Stimulated activated CD4-positive, alpha-beta T cell treated with anti-CD3 and anti-CD28 coated beads, Interleukin-1b, Interleukin-23, amount 100 ng/mL, for 4 hours (primary cell): Measurements from ENCODE around the gene BZW1.

Source experiments
- DNase-seq, 2 donors: peaks; one replicate each; pipeline ENCODE4 v3.0.0-alpha.2; 2020; ENCODE audit warnings: low read depth in 2 of 2

Gene BZW1

DNA sequence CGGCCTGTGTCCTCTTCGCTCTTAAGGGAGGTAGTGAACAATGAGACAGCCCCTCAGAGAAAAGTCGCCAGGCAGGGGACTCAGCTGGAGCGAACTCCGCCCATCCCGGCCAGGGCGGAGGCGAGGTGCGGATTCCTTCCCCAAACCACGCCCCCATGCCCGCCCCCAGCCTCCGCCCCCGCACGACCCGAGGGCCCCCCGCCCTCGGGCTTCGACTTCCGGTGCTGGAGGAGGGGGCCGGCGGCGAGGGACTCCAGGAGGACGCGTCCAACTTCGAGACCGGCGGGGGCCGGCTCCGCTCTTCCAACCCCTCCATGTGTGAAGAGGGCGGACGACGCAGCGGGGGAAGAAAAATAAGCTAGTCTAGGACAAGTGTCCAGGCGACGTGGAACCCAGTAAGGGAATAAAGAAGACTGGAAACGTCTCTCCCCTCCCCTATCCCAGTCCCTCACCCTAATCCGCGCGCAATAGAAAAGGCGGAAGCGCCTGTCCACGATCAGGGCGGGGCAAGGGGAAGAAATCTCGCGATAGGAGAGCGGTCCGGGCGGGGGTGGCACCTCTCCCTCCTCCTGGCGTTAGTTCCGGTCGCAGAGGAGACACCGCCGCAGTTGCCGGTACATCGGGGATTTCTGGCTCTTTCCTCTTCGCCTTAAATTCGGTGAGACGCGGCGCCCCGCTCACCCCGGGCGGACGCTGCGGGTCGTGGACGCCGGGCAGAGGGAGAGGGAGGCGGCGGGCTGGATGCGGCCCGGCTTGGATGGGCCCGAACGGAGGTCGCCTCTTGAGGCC is at the start of gene BZW1:
Gene BZW1, plus strand, starts transcription at position 578 of the 789 bp plus-strand sequence. CDS start 1,308 bp downstream, outside the sequence.
- peak; percentile 93 to 96 for DNase-seq

DNA sequence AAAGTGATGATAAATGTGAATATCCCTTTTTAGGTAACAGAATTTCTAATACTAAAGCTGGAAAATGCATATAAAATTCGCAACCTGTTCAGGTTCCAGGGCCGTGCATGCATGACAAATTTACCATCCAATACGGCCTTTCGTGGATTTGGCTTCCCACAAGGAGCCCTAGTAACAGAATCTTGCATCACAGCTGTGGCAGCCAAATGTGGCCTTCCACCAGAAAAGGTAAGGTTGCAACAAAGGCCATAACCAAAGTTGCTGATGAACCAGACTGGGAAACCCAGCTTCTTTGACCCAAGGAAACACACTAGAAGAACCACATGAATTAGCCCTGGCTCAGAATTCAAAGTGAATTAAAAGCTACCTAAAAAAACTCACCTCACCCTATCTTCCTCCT is 49.6 kb upstream of the BZW1 start:
- no peak for DNase-seq

DNA sequence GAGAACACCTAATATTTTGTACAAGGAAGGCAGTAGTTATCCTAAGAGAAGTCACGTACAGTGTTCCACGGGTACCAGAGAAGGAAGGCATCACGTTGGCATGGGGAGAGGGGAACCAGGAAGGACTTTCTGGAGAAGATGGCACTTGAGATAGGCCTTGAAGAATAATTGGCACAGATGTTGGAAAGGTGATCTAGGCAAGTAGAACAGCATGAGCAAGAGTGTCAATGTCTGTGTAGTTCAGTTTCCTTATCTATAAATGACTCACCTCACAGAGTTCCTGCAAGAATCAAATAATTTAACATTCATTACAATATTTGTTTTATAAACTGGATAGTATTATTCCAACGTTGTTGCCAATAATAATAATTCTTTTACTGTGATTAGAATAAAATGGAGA is 48.3 kb upstream of the BZW1 start:
- no peak for DNase-seq

DNA sequence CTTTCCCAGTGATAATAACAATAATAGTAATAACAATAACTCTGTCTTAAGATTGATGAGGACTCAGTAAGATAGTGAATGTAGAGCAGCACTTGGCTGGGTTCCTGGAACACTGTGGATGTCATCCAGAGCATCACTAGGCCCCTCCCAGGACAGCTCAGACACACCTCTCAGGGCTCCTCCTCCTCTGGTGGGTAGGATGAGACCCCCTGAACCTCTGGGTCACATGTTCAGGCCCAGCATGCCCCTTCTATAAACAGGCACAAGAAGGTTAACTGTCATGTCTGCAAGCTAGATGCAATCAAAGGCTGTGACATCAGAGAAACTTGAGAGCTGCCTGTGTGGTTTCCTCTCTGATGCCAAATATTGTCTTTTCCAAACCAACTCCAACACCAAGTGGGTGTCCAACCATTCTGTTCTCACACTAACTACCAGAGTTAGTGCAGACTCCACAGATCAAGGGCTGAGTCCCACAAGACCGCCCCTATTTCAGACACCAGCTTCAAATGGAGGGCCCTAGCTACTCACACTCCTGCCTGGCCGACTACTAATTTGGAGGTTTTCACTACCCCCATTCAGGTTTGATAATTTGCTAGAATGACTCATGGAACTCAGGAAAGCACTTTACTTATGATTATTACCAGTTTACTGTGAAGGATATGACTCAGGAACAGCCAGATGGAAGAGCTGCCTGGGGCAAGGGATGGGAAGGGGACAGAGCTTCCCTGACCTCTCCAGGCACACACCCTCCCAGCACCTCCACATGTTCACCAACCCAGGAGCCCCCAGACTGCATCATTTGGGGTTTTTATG is 46.4 kb upstream of the BZW1 start:
- DNase-seq, result no peak

DNA sequence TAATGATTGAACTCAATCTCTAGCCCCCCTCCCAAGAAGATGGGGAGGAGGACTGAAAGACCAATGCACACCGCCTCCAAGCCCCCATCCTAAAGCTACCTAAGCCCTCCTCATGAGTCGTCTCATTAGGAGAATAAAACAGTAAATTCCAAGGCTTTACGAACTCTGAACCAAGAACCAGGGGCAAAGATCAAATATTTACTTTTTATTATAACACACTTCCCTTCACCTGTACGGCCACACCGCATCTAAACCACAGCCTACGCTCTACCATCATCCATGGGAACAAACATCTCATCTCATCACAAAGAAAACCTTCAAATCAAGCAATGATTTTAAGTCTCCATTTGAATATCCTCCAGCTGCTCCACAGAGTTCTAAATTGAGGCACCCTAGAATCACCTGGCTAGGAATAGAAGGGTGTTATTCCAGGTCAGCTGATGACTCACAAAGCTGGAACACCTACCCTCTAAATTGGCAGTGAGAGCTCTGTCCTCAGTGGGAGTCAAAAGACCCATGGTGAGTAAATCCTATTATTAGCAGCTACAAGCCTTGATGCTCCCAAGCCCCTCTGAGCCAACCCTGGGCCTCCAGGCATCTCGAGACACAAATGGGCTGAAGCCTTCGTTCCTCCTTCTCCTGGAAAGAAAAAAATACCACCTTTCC is 45.6 kb upstream of the BZW1 start:
- no peak for DNase-seq

DNA sequence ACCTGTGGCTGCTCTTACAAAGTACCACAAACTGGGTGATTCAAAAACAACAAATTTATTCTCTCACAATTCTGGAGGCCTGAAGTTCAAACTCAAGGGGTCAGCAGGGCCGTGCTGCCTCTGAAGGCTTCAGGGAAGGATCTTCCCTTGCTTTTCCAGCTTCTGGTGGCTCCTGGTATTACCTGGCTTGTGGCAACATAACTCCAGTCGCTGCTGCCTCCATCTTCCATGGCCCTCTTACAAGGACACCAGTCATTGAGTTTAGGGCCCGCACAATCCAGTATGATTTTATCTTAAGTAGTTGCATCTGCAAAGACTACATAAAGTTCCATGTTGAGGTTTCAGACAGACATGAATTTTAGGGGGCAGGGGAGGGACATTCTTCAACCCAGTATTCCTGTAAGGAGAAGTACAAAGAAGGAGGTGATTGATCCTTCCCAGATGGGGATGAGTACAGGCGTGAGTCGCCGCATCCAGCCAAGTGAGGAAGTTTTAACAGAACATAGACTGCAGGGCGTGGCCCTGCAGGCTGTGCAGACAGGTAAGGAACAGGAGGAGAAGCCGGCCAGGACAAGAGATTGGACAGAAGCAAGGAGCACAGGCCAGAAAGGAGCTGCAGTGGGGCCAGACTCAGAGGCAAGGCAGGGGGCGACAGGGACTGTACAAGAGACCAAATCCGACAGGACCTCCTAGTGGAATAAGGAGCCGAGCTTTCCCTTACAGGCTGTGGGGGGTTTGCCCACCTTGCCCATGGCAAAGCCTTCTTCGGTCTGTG is 44.4 kb upstream of the BZW1 start:
- DNase-seq, result no peak

DNA sequence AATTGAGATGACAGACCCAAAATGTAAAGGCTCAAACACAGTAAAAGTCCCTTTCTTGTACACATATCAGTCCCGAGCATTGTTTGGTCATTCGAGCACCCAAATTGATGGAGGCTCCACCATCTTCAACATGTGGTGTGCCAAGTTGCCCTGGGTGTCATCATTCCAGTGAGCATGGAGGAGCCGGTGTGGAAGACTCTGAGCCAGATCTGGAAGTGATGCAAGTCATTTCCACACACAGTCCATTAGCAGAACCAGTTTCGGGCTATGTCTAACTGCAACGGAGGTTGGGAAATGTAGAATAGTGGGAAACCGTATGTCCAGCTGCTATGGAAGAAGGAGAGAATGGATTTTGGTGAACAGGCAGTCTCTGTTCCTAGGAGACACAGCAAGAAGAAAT is 40.9 kb upstream of the BZW1 start:
- DNase-seq, result no peak

DNA sequence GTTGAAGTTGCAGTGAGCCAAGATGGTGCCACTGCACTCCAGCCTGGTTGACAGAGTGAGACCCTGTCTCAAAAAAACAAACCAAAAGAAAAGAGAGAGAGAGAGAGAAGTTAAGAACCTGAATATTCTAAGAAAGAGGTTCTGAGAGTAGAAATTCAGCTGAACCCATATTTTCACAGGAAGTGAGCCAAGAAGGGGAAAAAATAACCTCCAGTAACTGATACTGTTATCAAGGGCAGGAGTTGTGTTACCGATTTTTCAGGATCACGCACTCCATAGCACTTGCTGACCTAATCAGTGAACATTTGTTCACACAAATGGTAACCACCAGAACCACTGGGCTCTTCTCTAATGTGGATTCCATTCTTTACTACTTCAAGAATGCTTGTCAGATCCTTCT is 39.1 kb upstream of the BZW1 start:
- DNase-seq, result no peak

DNA sequence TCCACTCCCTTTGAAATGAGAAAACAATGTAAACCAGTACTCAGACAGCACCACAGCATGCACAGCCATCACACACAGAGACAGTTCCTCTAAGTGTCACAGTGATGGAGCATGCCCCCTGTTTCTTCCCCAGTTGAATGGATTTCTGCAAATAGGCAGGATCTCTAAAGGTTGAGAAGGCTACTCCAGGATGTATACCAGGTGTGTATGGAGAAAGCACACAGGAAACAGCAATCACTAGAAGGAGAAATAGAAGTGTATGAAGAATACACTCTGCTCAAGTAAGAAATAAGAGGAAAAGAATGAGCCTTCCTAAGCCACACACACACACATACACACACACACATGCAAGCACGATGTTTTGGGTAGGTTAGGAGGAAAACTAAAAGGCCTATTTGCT is 38.6 kb upstream of the BZW1 start:
- DNase-seq, result no peak

DNA sequence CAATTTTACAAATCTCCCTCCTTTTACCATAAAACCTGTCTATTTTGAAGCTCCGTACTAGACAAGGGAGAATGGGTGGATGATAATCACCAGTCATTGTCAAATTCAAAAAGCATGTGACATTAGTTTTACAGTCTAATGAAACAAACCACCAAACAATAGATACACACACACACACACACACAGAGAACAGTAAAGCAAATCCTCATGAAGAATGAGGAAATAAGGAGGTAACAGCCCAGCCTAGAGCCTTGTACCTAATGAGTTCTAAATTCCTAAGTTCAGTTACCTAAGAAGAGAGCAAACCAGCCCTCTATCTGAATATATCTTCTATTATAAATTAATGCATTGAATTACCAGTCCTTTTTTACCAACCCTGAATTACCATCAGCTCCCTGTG is 36.8 kb upstream of the BZW1 start:
- DNase-seq, result no peak

DNA sequence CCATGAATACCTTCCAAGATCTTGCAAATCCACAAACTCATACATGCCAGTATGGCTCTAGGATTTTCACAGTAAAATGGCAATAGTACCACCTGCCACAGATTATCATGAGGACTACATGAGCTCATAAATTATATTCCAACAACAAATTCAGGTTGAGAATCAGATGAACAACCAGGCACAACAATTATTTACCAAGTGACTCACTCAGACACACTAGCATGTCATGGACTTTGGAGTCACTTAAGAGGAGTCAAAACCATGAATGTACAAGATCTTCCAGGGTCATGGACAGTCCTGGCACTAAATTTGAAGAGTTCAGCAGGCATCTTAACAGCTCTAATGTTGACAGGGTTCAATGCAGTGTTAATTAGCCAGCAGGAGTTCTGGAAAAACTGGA is 34.4 kb upstream of the BZW1 start:
- DNase-seq, result no peak

DNA sequence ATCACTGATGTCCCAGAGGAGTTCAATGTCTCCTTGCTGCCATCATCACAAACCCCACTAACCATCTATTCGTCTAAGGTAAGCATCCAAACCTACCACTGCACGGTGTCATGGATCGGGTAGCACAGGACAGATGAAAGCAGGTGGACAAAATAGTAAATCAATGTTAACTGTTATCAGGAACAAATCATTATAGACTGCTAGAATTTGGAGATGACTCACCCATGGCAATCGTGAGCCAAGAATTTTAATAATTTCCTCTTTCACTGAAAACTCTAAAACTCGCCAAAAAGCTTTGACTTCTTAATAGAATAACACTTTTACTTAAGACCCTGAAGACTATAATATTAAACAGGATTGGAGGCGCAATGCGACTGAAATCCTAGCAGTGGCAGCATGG is 33.7 kb upstream of the BZW1 start:
- DNase-seq, result no peak

DNA sequence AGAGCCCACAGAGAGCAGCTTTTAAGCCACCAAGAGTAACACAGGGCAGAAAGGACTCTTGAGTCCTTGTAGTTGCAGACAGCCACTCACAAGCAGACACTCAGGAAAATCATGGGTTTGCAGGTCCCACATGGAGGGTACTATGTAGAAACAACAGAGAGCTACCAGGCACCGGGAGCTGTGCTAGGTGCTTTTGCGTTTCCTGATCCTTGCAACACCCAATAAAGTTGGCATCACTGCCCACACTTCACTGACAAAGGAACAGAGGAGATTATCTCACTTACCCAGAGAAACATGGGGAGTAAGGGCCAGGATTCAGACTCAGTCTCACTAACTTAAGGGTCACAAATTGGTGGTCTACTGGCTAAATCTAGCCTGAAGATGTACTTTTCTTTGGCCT is 32.5 kb upstream of the BZW1 start:
- DNase-seq, result no peak

DNA sequence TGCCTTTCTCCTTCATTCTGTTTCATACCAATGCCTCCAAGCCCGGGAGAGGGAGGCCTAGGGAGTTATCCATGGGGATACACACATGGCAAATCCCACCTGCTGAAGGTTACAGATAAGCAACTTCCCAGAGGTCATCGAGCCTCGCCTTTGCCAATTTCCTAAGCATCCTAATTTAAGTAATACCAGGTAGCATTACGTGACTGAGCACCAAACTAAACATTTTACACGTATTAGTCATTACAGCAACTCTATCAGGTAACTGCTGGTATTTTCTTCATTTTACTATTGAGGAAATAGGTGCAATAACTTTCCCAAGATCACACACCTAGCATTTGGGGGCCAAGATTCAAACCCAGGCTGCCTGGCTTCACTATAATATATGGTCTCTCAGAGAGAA is 30.1 kb upstream of the BZW1 start:
- no peak for DNase-seq

DNA sequence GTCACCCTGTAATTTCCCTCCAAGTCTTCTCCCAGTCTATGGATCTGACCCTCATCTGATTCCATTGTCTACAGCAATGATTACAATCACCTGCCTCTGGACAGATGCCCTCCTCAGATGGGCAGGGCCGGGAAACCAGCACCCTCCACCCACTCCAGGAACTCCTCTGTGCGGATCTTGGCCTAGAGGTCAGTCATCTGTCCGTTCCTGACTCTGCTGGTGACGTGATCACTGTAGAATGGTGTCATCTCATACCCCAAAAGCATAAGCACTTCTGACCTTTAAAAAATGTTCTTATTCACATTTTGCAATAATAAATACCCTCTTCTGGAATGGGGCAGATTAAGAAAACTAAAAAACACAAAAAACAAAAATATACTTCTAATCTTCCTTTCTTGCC is 29.5 kb upstream of the BZW1 start:
- no peak for DNase-seq

DNA sequence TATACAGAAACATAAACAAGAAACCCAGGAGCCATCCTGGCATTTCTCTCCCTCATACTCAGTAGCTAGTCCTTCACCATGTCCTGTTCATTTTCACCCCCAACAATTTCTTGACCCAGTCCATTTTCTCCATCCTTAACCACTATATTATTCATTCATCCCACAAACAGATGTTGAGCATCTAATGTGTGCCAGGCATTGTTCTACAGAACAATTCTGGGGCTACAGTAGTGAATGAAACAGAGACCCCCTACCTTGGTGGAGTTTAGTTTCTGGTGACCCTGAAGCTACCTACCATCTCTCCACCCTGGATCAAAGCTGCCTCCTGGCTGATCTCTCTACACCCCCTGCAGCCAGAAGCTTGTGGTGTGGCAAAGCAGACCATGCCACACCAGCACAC is 27.5 kb upstream of the BZW1 start:
- no peak for DNase-seq

DNA sequence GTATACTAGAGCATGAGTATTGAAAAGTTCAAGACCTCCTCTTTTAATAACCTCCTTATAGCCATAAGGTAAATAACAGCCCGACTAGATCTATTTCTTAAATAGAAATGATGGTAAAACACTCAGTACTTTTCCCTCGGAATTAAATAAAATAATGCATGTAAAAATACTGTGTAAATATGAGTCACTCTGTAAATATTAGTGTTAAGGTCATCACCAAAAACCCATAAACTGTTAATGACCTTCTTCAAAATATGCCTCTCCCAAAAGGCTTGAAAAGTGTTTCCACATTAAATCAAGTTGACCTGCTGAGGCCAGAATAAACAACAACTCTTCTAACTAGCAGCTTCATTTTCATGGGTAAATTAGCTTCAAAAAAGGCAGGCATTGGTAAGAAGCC is 25.3 kb upstream of the BZW1 start:
- DNase-seq, result no peak

DNA sequence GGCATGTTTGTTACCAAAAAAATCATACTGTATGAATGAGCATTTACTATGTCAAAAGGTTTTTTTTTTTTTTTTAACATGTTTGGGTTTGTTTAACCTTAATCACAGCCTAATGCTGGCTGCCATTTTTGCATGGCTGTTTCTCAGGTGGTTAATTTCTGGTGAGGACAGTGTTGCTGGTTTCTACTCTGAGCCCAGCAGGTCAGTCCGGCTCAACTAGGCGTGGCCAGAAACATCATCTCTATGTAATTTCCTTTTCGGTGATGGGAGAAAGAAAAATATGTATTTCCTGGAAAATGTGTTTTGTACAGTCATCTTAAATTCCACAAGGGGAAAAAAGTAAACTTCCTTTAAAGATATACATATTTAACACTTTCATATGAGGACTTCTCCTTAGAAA is 24.9 kb upstream of the BZW1 start:
- no peak for DNase-seq

DNA sequence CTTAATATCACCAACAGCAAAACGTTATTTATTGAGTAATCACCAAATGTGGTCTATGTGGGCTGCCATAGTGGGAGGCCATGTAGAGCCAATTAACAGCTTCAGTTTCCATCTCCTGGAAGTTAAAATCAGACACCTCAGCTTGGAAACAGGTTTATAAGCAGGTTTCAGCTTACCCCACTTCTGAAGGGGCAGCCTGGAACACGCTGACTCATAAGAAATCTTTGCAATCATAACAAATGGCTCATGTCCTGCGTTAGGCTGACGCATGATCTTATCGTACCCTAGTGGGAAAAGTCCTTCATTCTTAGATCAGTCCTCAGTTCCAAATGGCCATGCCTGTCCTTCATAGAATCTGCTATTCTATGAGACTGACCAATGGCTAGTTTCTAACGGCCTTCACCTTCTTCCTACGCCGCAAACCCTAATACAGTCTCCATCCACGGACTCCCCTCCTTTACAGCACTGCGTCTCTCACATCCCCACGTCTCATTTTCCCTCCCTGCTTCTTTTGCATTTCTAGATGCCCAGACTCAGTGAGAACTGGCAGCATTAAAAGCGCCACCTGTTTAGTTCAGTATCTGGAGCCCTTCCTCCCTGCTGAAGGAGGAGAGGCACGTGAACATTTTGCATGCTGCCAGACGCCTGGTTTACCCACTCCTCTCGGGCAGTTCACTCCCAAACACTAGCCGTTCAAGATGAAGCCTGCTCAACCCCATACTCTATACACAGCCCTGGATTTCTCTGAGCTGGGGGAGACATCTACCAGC is 24.2 kb upstream of the BZW1 start:
- DNase-seq, result no peak

DNA sequence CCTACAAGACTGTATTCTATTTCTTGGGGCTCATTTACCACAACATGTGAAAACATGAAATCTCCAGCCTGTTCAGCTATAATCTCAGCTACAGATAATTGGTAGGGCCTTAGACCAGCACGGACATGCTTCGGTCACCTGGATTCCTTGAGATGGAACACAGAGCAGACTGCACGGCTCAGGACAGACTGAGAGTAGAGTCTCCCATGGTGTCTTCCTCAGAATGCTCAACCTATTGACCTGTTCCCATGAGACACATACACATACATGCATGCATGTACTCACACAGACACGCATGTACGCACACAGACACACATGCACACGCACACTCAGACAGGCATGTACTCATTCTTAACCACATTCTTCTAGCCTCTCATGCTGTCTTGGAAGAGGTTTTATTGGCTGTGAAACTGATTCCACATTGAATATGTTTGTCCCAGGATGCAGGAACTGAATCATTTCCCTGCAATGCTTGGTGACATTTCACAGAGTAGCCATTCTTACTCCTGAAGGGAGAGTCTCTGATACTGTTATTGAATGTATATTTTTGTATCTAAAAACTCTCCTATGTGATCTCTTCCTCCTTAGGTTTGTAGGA is 23.5 kb upstream of the BZW1 start:
- no peak for DNase-seq

DNA sequence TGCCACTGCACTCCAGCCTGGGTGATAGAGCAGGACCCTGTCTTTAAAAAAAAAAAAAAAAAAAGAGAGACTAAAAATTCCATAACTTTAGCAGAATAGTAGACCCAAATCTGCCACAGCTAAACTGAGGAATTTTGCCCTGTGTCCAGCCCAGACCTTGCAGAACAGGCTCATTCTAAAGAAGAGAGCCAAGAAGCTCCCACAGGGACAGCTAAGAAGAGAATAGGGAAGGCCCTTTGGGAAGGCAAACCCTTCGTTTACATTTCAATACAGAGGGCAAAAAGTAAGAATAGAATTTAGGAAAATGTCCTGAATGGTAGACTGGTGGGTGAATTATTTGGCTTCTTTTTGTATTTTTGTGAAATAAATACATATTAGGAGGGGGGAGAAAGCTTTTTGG is 21.5 kb upstream of the BZW1 start:
- no peak for DNase-seq
